GM23248 (cell line): ENCODE results near the gene VASH1.

Experiments
- EZH2 ChIP-seq: fragments of 200-600 bp; sonication (generic); IDR thresholded peaks from 2 replicates; pipeline ENCODE4 v1.6.1; 2018; ENCODE audit warnings: antibody characterized with exemption, mild to moderate bottlenecking; ENCODE audit not compliant: insufficient read depth, poor library complexity, severe bottlenecking
- EZH2phosphoT487 ChIP-seq: fragments of 200-600 bp; sonication (generic); IDR thresholded peaks from 2 replicates; pipeline ENCODE4 v1.6.1; 2018; ENCODE audit warnings: antibody characterized with exemption, moderate library complexity, mild to moderate bottlenecking, low read depth; ENCODE audit not compliant: insufficient read depth

- TF ChIP-seq EZH2 (no peak), EZH2phosphoT487 (no peak)
Observed at GRCh38 chr14:76771437-76771980, 10.2 kb downstream of the VASH1 start.
